ENCODE results near the gene SLC25A13.
"Not testable (repeated sequence)": the region's sequence is repeated elsewhere in the genome, so short reads cannot be mapped to it uniquely, and the experiment has no call there.

- not testable (repeated sequence) for TF ChIP-seq CTCF (conservative IDR thresholded peaks at IDR 0.05); EZH2 (IDR thresholded peaks at IDR 0.05; ENCODE audit: low read depth)
Observed at GRCh38 chr7:96154506-96154905, 167.4 kb downstream of the SLC25A13 start.

All from PC-9 (cell line).